ENCODE results near the gene CABP4.

The CABP4 gene

GRCh38 chr11:67468456-67468758, 13.3 kb downstream of the CABP4 start:
- peaks cover 8% of the 10 kb centered on the region; the same call in 1 of the 2 replicates for H3F3A ChIP-seq (ENCODE audit: insufficient read depth, low read length)
- H3K27ac ChIP-seq (ENCODE audit: low read depth, low read length, poor library complexity, severe bottlenecking), result peak overlapping the region; percentile 96
- peaks cover 7% of the 10 kb centered on the region; the same call in 1 of the 2 replicates for H3K36me3 ChIP-seq (ENCODE audit: insufficient read depth, low read length)
- TF ChIP-seq EZH2 (IDR thresholded peaks at IDR 0.05; ENCODE audit: borderline replicate concordance, low read length) (no peak), CTCF (IDR thresholded peaks at IDR 0.05; ENCODE audit: low read length) (no peak)
- H3K4me2 ChIP-seq (ENCODE audit: low read length), result peak overlapping the region; percentile 77
- peak overlapping the region; percentile 86 for H3K9ac ChIP-seq (ENCODE audit: low read length)
- no peaks in the 10 kb centered on the region for H3K9me2 ChIP-seq (ENCODE audit: low read depth, low read length)
- H3K4me1 ChIP-seq (ENCODE audit: insufficient read depth, low read length, severe bottlenecking), result peaks cover 48% of the 10 kb centered on the region
- no peaks in the 10 kb centered on the region for H3K9me3 ChIP-seq (ENCODE audit: low read length)
- no peak overlapping the region for H2AFZ ChIP-seq (ENCODE audit: low read length)
- H3K27me3 ChIP-seq (ENCODE audit: insufficient read depth, low read length), result no peaks in the 10 kb centered on the region
- peak overlapping the region; percentile 75 for H3K4me3 ChIP-seq (ENCODE audit: low read depth, low read length, poor library complexity, severe bottlenecking)
- no peaks in the 10 kb centered on the region for H4K20me1 ChIP-seq (ENCODE audit: insufficient read depth, low read length)
- peaks cover 3% of the 10 kb centered on the region; the same call in 1 of the 2 replicates for H3K79me2 ChIP-seq (ENCODE audit: insufficient read depth, low read length)

- Histone ChIP-seq H2AFZ (ENCODE audit: low read length) (peak within 1 kb of the TSS; percentile 81; the same call in 1 of the 2 replicates), H3K4me3 (ENCODE audit: low read depth, low read length, poor library complexity, severe bottlenecking) (peak within 1 kb of the TSS; percentile 75), H3K4me2 (ENCODE audit: low read length) (peak within 1 kb of the TSS; percentile 77), H3F3A (ENCODE audit: insufficient read depth, low read length) (peaks cover 8% of the 10 kb centered on the region; the same call in 1 of the 2 replicates), H3K27me3 (ENCODE audit: insufficient read depth, low read length) (no peaks in the 10 kb centered on the region), H3K27ac (ENCODE audit: low read depth, low read length, poor library complexity, severe bottlenecking) (peak within 1 kb of the TSS; percentile 96), H3K4me1 (ENCODE audit: insufficient read depth, low read length, severe bottlenecking) (peaks cover 45% of the 10 kb centered on the region), H3K9me3 (ENCODE audit: low read length) (no peaks in the 10 kb centered on the region), H3K36me3 (ENCODE audit: insufficient read depth, low read length) (peaks cover 7% of the 10 kb centered on the region; the same call in 1 of the 2 replicates), H3K9me2 (ENCODE audit: low read depth, low read length) (no peaks in the 10 kb centered on the region), H4K20me1 (ENCODE audit: insufficient read depth, low read length) (no peaks in the 10 kb centered on the region), H3K9ac (ENCODE audit: low read length) (peak within 1 kb of the TSS; percentile 86), H3K79me2 (ENCODE audit: insufficient read depth, low read length) (peaks cover 3% of the 10 kb centered on the region; the same call in 1 of the 2 replicates)
- TF ChIP-seq CTCF (IDR thresholded peaks at IDR 0.05; ENCODE audit: low read length) (peak; percentile 64), EZH2 (IDR thresholded peaks at IDR 0.05; ENCODE audit: borderline replicate concordance, low read length) (no peak)
These were observed 13.8 kb downstream of the CABP4 start, which contains the start of gene TMEM134 for GRCh38 chr11:67468759-67469507. Gene TMEM134 (minus strand): TSS chr11:67469251. CDS start chr11:67469192, 59 bp downstream.

DNA sequence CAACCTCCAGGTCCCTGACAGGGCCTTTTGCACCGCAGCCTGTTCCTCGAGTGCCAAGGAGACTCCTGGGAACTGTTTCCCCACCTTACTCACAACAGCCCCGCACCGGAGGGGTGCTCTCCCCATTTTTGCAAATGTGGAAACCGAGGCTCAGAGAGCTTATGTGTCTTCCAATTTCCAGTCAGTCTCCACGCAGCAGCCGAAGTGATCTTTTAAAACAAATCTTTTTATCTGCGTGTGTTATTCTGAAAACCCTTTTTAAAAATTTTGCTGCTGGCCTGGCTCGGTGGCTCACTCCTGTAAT, 14.3 kb downstream of the CABP4 start:
- Histone ChIP-seq H3K79me2 (ENCODE audit: insufficient read depth, low read length) (peaks cover 3% of the 10 kb centered on the region; the same call in 1 of the 2 replicates), H3K4me2 (ENCODE audit: low read length) (peak overlapping the region; percentile 77), H3K9me3 (ENCODE audit: low read length) (no peaks in the 10 kb centered on the region), H2AFZ (ENCODE audit: low read length) (peak overlapping the region; percentile 81; the same call in 1 of the 2 replicates), H3F3A (ENCODE audit: insufficient read depth, low read length) (peaks cover 8% of the 10 kb centered on the region; the same call in 1 of the 2 replicates), H4K20me1 (ENCODE audit: insufficient read depth, low read length) (no peaks in the 10 kb centered on the region), H3K27ac (ENCODE audit: low read depth, low read length, poor library complexity, severe bottlenecking) (no peak overlapping the region), H3K9me2 (ENCODE audit: low read depth, low read length) (no peaks in the 10 kb centered on the region), H3K36me3 (ENCODE audit: insufficient read depth, low read length) (peaks cover 7% of the 10 kb centered on the region; the same call in 1 of the 2 replicates), H3K27me3 (ENCODE audit: insufficient read depth, low read length) (no peaks in the 10 kb centered on the region), H3K9ac (ENCODE audit: low read length) (peak overlapping the region; percentile 81), H3K4me3 (ENCODE audit: low read depth, low read length, poor library complexity, severe bottlenecking) (peak overlapping the region; percentile 75), H3K4me1 (ENCODE audit: insufficient read depth, low read length, severe bottlenecking) (peaks cover 39% of the 10 kb centered on the region)
- TF ChIP-seq CTCF (IDR thresholded peaks at IDR 0.05; ENCODE audit: low read length) (no peak; the same call in 1 of the 2 replicates), EZH2 (IDR thresholded peaks at IDR 0.05; ENCODE audit: borderline replicate concordance, low read length) (no peak)
